ENCODE data around the gene CYYR1. TPM values are rescaled to one million over a fixed set of nuclear protein-coding genes. Genes with fewer than 3 reads are reported as not detected.

The CYYR1 gene
- total RNA-seq, 1 experiment from 2014 or later, result not detected

- Histone ChIP-seq H3K4me1 (ENCODE audit: control insufficient read depth, insufficient read depth, low read length) (no peaks in the 10 kb centered on the region), H3K9me3 (ENCODE audit: control insufficient read depth, insufficient read depth, low read depth, low read length) (no peaks in the 10 kb centered on the region), H3K27me3 (ENCODE audit: control insufficient read depth, insufficient read depth, low read length) (no peaks in the 10 kb centered on the region), H3K36me3 (ENCODE audit: control insufficient read depth, insufficient read depth, low read length) (no peaks in the 10 kb centered on the region), H3K4me3 (ENCODE audit: low read depth in 2 of 2, low read length in 2 of 2) (no peak overlapping the region), H3K27ac (ENCODE audit: low read length) (no peak overlapping the region)
- no peak for DNase-seq (ENCODE audit: low read depth, low spot score)
- ChIA-PET POLR2A (no interaction called here), CTCF (interaction anchor here (0.6 kb wide), 1 partner anchor 1600 kb away, joined by 6 read pairs; no protein-coding TSS in a partner anchor)
- in situ Hi-C loops (cut with HindIII; ENCODE audit: low pct_unique_long_range_greater_than_20kb, low sequenced_read_pairs) (no loop called here), intact Hi-C loops (cut with micrococcal nuclease; ENCODE audit: unreplicated experiment) (no loop called here)
- no peak for ATAC-seq
- no TSS peak for BruUV-seq (replicated peaks)
- TF ChIP-seq CTCF (IDR thresholded peaks at IDR 0.05), result no peak
- no peak for TF ChIP-seq TCF7L2 (IDR thresholded peaks at IDR 0.05; ENCODE audit: low read depth, low read length)
- no peak for TF ChIP-seq POLR2AphosphoS5 (IDR thresholded peaks at IDR 0.05; ENCODE audit: low read depth, low read length)
- TF ChIP-seq REST (IDR thresholded peaks at IDR 0.05; ENCODE audit: insufficient read depth in 1 of 2, low read depth in 2 of 2, low read length in 1 of 2), result no peak
- TF ChIP-seq SIN3A (IDR thresholded peaks at IDR 0.05; ENCODE audit: borderline replicate concordance, insufficient read depth, low read depth, low read length), result no peak
Measured at GRCh38 chr21:26451081-26451740, 121.9 kb downstream of the CYYR1 start.

GRCh38 chr21:26449161-26449560 lies 123.9 kb downstream of the CYYR1 start:
- no peaks in the 10 kb centered on the region for H3K27me3 ChIP-seq (ENCODE audit: control insufficient read depth, insufficient read depth, low read length)
- no peaks in the 10 kb centered on the region for H3K9me3 ChIP-seq (ENCODE audit: control insufficient read depth, insufficient read depth, low read depth, low read length)
- in situ Hi-C loops (cut with HindIII; ENCODE audit: low pct_unique_long_range_greater_than_20kb, low sequenced_read_pairs) (no loop called here), intact Hi-C loops (cut with micrococcal nuclease; ENCODE audit: unreplicated experiment) (no loop called here)
- ChIA-PET POLR2A (no interaction called here), CTCF (no interaction called here)
- no peak overlapping the region for H3K27ac ChIP-seq (ENCODE audit: low read length)
- no peak for TF ChIP-seq POLR2AphosphoS5 (IDR thresholded peaks at IDR 0.05; ENCODE audit: low read depth, low read length)
- TF ChIP-seq SIN3A (IDR thresholded peaks at IDR 0.05; ENCODE audit: borderline replicate concordance, insufficient read depth, low read depth, low read length), result no peak
- no peak for TF ChIP-seq TCF7L2 (IDR thresholded peaks at IDR 0.05; ENCODE audit: low read depth, low read length)
- TF ChIP-seq CTCF (IDR thresholded peaks at IDR 0.05), result no peak
- no peak for TF ChIP-seq REST (IDR thresholded peaks at IDR 0.05; ENCODE audit: insufficient read depth in 1 of 2, low read depth in 2 of 2, low read length in 1 of 2)
- no TSS peak for BruUV-seq (replicated peaks)
- no peak overlapping the region for H3K4me3 ChIP-seq (ENCODE audit: low read depth in 2 of 2, low read length in 2 of 2)
- no peak for ATAC-seq
- H3K4me1 ChIP-seq (ENCODE audit: control insufficient read depth, insufficient read depth, low read length), result no peaks in the 10 kb centered on the region
- DNase-seq (ENCODE audit: low read depth, low spot score), result no peak
- no peaks in the 10 kb centered on the region for H3K36me3 ChIP-seq (ENCODE audit: control insufficient read depth, insufficient read depth, low read length)
